Nucleus accumbens (tissue), 56 donors: ENCODE measurements around the gene PTPRN2.
"Not testable (repeated sequence)": the region's sequence is repeated elsewhere in the genome, so short reads cannot be mapped to it uniquely, and the experiment has no call there.

ENCODE experiments used
- DNase-seq, 56 donors: peaks; one replicate each; lab custom pipeline; 2025; lab: John Stamatoyannopoulos, UW

Gene PTPRN2

GRCh38 chr7:158381956-158382355 is 205.7 kb downstream of the PTPRN2 start:
- DNase-seq: no peak

GRCh38 chr7:158378978-158379377 is 208.6 kb downstream of the PTPRN2 start:
- DNase-seq: no peak

DNA sequence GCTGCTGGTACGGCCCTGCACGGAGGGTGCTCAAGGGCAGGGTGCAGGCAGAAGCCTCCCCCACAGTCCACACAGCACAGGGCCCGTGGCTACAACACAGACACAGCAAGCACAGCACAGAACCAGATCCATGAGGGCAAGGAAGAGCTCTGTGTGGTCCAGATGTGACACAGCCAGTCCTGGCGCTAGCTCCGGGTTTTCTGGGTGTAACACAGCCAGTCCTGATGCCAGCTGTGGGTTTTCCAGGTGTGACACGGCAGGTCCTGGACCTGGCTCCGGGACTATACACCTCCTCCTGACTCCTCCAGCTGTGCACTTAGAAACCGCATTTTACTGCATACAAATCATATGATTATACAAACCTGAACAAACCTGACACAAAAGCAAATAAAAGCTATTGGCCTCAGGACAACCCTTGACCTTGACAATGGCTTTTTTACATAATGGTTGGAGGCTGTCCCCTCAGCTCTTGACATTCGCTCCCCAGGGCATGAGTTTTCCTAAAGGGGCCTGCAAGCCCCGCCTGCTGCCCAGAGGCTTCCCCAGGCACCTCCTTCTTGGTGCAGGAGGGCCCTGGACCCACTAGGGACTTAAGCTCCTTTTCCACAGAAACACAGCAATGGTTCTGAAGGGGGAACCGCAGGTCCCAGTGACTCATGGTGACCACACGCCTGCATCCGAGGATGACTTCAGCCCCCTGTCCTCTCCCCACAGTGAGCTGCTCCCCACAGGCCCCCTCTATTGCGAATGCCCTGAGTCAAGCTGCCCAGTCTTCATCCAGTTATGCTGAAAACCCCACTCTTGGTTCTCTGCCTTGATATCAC is 209.6 kb downstream of the PTPRN2 start:
- DNase-seq: no peak

- DNase-seq: not testable (repeated sequence)
These were observed 210.8 kb downstream of the PTPRN2 start for GRCh38 chr7:158376839-158377186.

DNA sequence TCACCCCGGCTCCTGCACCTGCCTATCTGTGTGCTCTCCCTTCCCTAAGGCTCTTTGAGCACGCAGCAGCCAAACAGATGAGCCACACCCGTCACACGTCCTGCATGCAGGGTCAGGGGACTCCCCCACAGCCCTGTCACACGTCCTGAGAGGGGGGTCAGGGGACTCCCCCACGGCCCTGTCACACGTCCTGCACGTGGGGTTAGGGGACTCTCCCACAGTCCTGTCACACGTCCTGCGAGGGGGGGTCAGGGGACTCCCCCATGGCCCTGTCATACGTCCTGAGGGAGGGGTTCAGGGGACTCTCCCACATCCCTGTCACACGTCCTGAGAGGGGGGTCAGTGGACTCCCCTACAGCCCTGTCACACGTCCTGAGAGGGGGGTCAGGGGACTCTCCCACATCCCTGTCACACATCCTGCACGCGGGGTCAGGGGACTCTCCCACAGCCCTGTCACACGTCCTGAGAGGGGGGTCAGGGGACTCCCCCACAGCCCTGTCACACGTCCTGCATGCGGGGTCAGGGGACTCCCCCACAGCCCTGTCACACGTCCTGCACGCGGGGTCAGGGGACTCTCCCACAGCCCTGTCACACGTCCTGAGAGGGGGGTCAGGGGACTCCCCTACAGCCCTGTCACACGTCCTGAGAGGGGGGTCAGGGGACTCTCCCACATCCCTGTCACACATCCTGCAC is 211.3 kb downstream of the PTPRN2 start:
- DNase-seq: not testable (repeated sequence)

DNA sequence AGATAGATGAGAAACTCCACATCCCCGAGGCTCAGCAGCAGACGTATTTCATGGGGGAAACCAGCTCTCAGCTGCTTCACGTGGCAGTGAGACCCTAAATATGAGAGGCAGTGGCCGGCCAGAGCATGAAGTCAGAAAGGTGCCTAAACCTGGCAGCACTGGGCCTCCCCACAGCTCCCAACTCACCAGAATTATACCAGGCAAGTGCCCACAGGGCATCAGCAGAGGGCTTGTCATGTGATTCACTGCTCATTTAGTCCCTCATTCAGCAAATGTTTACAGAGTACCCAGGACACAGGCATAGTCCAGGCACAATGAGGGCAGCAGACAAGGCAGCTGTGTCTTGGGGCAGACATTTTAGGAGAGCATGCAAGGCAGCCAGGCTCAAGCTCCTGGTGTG is 212.6 kb downstream of the PTPRN2 start:
- DNase-seq: no peak

DNA sequence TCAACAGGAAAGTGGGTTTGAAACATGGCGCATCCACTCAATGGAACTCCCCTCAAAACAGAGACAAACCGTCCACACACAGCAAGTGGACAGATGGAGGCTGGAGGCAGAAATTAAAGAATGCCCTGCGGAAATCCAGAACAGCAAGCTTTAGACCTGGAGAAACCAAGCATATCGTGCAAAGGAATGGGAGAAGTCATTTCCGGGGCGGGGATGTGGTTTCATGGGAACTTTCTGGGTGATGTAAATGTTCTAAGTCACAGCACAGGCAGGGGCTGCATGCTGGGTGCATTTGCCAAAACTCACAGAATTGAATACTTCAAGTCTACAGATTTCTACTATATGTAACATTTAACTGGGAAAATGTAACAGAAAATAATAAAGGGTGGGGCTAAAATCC is 213.0 kb downstream of the PTPRN2 start:
- DNase-seq: no peak

DNA sequence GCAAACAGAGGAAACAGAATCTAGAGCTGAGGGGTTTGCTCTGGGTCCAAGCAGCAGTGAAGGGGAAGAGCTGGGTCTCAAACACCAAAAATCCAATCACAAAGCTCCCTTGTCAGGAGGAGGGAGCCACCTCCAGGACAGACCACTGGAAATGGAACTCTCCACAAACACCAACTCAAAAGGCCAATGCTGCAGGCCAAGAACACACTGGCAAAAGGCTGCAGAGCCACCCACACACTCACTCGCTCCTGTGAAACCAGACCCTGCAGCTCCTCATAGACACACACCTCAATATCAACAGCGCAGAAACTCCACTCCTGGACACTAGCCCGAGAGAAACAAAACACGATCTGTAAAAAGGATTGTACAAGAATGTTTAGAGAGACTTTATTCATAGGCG is 213.5 kb downstream of the PTPRN2 start:
- DNase-seq: no peak

DNA sequence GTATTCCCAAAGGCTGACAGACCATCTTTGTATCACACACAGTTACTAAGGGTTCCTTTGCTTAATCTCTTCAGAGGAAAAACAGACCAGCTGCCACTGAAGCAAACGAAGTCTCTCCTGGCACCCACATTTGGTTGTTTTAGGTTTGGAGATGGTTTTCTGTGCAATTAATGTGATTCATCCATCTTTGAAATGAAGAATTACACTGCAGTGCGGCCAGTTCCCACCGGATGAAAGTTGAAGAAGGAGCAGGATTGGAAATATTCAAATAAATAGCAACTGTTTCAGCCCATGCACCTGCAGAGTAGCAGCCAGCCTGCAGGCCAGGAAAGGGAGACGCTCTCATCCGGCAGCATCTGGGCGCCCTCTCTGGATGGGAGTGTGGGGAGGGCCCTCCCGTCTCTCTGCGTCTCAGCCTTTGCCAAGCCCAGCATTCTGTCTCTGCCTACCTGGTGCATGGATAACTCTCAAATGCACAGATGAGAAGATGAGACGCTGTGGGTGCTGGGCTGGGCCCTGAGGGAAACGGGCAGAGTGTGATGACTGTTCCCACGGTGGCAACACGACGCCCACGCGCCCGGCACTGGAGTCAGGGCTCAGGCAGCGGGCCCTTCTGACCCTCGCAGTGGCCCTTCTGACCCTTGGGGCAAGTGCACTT is 214.0 kb downstream of the PTPRN2 start:
- DNase-seq: peak in 1 of 56 donors; percentile 15

GRCh38 chr7:158372400-158373342 is 215.0 kb downstream of the PTPRN2 start:
- no peak for DNase-seq

- no peak for DNase-seq
These were observed 215.8 kb downstream of the PTPRN2 start for GRCh38 chr7:158371856-158372255.

GRCh38 chr7:158369866-158370265 is 217.8 kb downstream of the PTPRN2 start:
- no peak for DNase-seq

DNA sequence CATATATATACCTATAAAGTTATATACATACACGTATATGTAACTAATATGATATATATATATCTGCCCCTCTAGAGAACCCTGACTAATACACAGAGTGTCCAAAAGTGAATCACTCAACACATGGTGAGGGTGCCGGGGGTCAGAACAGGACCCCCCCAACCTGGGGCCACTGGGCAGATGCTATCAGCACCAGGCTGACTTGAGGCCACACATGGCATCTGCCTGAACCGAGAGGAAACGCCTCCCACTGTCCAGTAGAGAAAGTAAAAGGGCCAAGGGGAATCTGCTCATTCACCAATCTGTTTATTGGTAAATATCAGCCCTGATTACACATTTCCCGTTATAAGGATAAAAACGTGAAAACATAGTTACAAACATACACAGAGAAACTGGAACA is 218.3 kb downstream of the PTPRN2 start:
- no peak for DNase-seq

- DNase-seq: no peak
These were observed 219.2 kb downstream of the PTPRN2 start for GRCh38 chr7:158368449-158368848.

GRCh38 chr7:158367634-158367982 is 220.0 kb downstream of the PTPRN2 start:
- DNase-seq: no peak

DNA sequence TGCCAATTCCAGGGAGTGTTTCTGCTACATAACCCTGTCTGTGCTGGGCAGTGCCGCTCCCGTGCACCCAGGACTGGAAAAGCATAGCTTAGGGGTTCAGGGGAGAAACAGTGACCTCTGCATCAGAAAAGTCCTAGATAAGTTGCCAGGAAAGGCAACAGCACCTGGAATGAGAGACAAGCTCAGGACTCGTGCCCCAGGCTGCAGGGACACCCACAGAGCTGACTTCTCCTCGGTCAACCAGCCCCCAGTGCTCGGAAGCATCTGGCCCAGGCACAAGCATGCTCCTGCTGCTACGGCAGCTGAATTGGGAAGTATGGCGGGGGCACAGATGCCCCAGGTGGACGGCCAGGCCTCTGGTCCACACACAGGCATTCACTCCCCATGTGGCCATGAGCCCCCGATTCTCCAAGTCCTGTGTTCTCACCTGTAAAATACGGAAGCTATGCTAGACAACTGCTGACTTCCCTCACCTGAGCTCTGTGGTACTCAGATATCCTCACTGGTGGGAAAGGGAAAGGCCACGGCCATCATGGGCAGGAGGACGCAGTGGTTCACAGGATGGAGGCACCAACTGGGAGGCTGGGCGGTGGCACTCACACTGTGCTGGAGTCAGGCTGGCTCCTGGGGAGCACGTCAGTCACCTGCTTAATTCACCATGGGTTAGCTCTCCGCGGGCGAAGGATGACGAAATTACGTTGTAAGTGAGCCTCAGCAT is 220.5 kb downstream of the PTPRN2 start:
- no peak for DNase-seq

DNA sequence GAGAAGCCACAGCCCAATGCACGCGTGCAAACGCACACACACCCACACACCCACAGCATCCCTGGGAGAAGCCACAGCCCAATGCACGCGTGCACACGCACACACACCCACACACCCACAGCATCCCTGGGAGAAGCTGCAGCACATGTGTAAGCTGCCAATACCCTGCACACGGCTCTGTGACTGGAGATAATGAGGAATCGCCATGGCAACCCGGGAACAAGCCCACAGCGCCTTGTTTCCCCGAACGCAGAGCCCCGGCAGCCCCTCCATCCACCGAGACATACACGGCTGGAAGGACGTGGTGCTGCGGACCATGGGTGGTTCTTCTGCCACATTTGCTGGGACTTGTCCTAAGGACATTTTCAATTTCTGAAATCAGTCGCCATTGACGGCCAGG is 221.3 kb downstream of the PTPRN2 start:
- peak in 23 of 56 donors; percentile 10 to 72 (median 29) for DNase-seq

DNA sequence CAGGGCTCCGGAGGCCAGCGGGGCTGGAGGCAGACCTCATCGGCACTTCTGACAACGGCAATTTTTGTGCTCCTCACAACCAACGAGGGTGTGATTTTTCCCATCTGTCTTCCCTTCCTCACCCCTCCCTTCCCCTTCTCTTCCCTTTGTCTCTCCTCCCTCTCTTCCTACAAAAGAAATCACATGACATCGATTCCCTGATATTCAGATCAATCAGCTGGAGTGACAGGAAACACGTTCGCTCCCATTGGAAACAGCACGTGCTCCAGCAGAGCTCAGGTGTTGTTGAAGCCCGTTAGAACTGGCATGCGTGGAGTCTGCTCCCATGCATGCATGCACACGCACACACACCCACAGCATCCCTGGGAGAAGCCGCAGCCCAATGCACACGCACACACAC is 222.4 kb downstream of the PTPRN2 start:
- no peak for DNase-seq

- DNase-seq: no peak
These were observed 223.2 kb downstream of the PTPRN2 start for GRCh38 chr7:158364451-158364850.
